Stimulated activated CD4-positive, alpha-beta T cell treated with anti-CD3 and anti-CD28 coated beads, Interleukin-12 subunit alpha, Interleukin-12 subunit beta, amount 100 ng/mL, for 24 hours (primary cell): ENCODE results near the gene HNRNPM.

Source experiments
- DNase-seq, 2 experiments: peaks; one replicate each; pipeline ENCODE4 v3.0.0-alpha.2; 2020; ENCODE audit warnings: low read depth in 2 of 2

HNRNPM gene

DNA sequence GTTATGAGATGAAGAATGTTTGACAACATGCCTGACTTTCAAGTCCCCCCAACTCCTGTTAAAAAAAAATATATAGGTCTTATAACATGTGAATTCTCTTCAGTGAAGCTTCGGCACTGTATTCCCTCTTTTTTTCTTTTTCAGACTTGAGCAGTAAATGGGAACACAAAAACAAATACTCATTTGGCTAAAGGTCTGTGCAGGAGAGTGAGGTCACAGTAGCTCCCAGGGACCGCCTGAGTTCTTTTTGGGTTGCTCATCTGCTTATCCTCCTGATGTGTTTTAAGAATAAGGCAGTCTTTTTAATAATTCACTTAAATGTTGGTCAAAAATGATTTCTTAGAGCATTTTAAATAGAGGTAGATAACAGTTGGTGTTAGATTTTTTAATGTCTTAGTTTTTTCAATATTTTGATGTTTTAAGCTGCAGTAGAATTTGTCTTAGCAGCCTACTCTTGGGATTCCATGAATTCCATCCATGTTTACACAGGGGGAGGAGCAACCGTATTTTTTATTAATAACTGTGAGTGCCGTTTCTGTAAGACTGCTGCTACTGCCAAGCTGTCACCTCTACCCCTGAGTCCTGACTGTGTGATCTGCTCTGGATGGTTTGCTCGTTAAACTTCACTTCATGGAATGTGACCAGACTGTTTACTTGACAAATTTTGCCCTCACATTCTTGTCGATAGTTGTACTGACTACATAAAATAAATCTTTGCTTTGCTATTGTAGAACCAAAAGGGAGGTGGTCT lies 14.9 kb downstream of the HNRNPM start:
- DNase-seq = no peak

DNA sequence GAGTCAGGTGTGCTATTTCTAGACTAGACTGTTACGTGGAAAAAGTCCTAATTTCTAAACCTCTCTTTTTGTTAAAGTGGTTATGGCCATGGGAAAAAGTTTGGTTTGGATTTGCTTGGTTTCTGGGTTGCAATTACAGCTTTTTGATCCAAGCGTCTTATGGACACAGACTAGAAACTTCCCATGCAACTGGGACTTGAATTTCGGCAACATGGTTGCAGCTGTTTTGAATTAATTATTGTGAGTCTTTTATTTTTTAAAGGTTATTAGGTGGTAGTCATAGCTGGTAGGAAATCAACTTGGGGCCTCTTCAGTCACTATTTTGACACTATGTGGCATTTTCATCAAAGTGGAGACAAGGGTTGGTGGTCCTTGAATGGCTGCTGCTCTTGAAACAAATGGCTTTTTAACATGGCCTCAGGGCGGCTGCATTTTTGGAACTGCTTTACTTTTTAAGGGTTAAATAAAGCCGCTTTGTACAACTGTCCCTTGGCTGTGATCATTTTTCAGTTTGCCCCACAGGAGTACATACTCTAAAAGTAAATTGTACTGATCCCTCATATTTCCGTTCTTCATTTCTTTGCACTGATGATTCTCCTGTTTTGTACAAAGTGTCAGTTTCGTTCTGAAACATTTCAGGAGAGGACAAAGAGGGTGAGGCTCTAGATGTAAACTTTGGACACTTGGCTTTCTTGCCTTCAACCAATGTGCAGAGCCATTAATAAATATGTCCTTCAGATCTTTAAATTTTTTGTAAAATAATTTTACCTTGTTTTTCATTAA lies 15.9 kb downstream of the HNRNPM start:
- no peak for DNase-seq

DNA sequence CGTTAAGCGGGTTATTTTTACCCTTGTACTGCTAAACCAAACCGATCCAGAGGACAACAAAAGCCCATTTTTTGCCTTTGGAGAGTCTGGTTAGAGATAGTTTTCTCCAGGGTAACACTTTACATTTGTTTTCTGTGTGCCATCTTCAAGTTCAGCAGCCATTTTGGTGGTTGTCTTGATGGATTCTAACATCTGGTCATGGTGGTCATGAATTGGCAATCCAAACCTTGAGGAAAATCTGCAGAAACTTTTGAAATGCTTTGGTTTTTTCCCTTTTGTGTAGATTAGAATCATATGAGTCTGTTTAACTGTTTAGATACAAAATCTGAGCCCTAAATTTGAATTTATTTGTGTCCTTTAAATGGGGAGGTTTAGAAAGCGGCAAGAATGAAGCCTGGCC lies 16.6 kb downstream of the HNRNPM start:
- no peak for DNase-seq

DNA sequence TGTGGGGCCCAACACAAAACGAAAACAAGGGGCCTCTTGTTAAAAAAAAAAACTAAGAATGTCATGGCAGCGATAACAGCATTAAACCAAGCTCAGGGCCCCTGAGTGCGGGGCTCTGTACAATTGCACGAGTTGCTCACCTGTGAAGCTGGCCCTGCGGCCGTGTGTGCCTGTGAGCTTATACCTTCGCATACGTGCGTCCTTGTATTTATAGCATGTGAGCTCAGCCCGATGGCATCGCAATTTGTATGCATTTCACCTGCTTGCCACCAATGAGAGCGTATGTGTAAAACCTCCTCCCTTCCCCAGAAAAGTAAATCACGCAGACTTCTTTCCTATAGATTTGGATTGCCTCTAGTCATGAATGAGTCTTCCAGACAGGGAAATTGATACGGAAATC lies 17.1 kb downstream of the HNRNPM start:
- no peak for DNase-seq

DNA sequence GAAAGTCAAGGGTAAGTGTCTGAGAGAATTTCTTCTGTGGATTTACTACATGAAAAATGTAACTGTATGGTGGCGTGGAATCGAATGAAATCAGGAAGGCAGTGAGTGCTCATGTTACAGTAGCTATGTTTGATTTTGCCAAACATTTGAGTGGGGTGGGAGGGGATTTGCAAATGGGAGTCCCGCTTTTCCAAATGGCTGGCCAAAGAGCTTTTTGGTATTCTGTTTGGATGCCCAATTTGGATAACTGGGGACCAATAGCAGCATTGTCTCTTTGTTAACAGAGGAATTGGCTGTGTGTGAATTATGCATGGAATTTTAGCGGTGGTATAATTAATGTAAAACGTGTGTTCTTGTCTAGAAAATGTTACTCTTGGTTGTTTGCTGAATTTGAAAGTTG lies 17.8 kb downstream of the HNRNPM start:
- no peak for DNase-seq

DNA sequence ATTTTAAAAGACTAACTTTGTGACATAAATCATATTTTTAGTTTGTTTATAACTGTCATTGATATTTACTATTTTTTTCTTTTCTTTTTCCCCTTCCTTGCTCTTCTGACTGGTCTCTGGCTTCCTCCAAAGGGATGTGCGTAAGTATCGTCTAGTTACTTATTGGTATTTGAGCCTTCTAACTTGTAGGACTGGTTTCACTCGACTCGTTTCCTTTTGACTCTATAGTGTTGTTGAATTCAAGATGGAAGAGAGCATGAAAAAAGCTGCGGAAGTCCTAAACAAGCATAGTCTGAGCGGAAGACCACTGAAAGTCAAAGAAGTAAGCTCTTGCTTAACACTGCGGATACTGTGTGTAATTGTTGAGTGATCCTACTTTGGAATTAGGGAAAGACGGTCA lies 18.6 kb downstream of the HNRNPM start:
- no peak for DNase-seq

DNA sequence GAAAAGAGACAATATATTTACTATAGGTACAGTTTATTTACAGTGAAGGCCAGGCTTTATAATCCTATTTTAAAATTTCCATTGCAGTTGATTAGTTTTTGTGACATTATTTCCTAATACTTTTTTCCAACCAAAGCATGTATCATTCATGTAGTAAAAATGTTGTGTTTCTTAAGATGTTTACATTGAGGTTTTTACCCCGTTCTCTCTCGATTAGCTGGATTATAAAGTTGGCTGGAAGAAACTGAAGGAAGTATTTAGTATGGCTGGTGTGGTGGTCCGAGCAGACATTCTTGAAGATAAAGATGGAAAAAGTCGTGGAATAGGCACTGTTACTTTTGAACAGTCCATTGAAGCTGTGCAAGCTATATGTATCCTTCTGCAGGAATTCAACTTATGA lies 21.2 kb downstream of the HNRNPM start:
- DNase-seq = no peak

DNA sequence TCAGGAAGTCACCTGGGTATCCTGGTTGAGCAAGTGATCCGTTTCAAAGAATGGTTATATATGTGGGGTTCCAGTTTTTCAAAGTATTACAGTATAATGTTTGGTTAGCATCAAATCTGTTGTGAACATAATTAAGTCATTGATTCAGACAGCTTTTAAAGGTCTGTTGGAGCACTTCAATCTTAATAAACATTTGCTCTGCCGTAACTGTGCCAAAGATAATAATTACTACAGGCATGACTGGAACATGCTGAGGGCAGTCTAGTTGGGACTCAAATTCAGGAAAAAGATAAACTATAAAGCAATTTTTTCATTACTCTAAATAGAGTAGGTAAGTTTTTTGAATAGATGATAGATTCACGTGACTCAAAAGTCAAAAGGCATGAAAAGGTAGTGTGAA lies 23.3 kb downstream of the HNRNPM start:
- no peak for DNase-seq

DNA sequence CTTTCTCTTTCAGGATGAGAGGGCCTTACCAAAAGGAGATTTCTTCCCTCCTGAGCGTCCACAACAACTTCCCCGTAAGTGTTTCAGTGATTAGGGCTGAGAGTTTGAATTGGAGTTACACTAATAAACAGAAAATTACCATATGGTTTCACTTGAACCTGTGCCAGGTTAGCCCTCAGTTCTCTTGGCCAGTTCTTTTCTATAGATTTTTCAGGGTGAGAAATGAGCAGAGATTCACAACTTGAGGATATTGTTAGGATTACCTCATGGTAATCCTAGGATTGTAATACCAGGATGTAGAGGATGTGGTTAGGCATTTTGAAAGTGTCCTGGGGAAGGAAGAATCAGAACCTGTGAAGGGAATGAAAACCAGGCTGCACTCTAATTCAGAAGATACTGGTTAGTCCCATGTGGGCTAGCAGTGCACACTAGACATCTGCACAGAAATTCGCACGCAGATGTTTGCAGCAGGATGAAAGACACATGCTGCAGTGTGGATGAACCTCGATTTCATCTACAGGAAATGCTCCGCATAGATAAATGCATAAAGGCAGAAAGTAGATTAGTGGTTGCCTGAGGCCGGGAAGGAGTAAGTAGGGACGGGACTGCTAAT lies 24.1 kb downstream of the HNRNPM start:
- DNase-seq = no peak

DNA sequence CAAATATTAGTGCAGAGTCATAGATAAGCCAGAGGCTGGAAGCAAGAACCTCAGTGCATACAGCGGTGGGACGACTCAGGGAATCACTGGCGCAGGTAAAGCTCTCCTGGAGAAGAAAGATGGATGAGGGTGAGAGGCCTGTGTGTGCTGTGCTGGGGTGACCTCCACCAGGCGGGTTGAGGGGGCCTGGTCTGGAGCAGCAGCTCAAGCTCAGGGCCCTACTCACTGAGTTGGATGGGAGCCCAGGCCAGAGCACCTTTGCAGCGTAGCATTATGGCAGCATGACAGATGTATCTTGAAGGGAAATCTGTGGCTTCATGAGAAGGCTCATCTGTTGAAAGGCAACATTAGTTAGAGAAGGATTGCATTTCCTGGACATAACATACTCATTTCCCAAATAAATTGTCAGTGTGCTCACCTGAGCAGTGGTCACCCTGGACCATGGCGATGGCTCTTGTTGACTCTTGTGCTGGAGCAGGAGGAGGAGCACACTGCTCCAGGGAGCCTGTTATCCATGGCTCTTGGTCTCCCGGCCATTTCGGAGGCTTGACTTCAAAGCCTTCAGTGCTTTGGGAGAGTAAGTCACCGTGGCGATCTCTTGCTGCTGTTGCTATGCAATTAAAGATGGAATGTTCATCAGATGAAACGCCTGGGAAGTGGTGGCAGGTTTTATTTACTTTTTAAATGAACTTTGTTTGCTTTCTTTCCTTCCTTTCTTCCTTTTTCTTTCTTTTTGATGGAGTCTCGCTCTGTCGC lies 25.0 kb downstream of the HNRNPM start:
- DNase-seq = no peak

DNA sequence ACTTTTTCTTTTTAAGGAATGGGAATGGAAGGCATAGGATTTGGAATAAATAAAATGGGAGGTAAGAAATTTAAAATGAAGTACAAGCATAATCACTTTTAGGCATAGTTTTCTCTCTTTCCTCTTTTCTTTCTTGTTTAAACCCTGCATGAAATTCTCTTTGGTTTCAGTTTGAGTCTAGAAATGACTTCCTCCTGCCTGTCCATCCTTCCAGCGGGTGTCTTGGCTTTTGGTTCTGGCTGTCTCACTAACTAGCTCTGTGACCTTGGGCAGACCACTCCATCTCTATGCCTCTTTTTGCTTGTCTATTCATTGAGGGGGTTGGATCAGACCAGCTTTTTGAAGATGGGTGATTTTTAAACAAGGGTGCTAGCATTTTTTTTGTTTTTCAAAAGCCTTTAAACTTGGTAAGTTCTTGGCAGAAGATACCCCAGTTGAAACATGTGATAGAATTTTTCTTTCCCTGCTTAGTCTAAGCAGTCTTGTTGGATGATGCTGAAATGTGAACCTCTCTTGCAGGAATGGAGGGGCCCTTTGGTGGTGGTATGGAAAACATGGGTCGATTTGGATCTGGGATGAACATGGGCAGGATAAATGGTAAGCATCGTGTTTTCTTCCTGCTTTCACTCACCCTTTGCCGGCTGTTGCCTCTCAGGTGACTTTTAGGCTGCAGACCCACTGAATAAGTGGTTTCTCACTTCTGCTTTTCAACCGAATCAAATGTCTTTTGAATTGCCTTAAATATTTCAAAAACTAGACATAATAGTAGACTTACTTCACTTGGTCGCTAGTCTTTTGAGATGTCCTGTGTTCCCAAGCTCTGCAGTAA lies 29.1 kb downstream of the HNRNPM start:
- DNase-seq = no peak

DNA sequence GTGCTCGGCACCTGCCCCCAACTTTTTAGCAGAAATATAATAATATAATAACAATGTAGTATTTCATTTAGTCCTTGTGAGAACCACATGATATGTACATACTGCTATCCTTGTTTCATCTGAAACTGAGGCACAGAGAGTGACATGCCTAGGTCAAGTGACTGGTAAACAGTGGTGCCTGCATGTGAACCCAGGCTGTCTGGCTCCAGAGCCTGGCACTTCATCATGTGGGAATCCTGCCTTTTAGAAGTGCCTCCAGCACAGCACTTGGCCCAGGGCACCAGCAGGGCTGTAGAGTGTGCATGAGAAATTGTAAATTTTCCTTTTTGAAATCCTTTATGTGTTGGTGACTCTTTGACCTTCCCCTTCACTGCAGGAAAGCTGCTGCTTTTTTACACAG lies 30.2 kb downstream of the HNRNPM start:
- no peak for DNase-seq

DNA sequence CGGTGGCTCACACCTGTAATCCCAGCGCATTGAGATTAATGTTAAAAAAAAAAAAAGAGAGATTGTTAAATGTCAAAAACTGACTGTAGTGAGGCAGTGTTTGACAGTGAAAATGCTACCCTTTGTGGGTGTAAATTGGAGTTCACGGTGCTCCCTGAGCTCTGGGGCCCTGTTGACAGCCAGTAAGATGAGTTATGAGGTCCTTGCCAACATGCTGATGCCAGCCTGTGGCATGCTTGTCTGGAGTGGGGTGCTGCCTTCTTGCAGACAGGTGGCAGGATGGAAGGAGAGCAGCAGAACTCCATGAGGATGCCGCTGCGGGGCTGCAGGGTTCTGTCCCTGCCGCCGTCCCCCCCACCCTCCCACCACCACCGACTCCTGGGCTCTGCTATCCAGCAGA lies 31.7 kb downstream of the HNRNPM start:
- no peak for DNase-seq

DNA sequence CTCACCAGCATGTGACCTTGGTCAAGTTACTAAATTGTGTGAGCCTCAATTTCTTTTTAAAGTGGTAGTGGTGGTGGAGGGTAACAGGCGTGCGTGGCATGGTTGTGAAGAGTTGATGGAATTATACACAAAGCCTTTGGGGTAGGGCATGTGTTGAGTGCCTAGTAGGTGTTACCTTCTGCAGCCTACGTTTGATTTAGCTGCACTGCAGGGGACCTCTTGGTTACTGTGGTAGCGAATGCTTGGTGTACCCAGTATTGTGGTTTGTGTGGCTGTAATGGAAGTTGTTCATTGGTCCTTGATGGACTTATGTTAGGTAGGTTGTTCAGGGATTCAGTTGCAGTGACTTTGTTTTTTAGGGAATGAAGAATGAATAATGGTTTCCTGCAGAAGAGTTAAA lies 33.1 kb downstream of the HNRNPM start:
- no peak for DNase-seq

DNA sequence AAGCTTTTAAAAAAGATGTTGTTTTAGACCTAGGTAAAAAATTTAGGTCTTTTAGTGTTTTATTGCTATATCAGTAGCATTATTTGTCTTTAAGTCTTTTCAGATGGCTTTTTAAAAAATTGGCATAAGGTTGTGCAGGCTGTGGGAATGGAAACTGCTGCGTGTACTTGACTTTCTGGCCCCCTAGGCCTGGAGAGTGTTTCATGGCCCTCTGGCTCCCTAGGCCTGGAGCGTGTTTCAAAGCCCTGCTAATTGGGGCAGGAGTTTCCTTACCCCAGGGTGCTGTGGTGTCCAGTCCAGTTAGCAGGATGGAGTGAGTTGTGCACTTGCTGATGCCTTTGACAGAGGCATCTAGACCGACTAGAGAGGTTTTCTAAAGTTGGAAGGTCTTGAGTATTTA lies 33.8 kb downstream of the HNRNPM start:
- no peak for DNase-seq

DNA sequence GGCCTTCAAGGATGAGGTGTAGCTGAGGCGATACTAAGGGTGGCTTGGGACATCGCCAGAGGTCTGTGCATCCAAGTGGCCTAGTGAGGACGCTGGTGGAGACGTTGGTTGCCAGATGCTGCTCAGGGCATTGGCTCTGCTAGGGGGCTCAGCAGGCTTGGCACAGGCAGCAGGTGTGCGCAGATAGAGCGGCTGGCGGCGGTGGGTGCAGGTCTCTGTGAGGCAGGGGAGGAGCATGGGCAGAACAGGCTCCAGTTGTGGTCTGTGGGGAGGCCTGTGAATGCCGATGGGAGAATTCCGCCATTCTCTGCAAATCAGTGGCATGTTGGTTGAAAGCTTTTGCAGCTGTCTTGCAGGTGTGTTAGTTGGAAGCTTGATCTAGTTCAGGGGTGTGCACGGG lies 36.4 kb downstream of the HNRNPM start:
- no peak for DNase-seq

DNA sequence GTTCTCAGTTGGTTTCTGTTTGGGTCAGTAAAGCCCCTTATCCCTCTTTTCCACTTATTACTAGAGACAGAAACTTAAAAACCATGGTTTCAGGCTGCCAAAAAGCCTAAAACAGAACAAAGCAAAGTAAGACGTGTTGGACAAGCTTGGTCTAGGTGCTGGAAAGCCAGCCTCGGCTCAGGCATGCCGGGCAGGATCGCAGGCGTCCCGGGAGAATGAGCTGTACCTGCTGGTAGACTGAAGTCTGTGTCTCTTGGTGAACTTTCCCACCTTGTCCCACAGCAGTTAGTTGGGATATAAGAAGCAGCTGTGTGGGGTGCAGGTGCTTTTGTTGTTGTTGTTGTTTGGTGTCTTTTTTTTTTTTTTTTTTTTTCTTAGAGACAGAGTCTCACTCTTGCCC lies 36.8 kb downstream of the HNRNPM start:
- DNase-seq = no peak

DNA sequence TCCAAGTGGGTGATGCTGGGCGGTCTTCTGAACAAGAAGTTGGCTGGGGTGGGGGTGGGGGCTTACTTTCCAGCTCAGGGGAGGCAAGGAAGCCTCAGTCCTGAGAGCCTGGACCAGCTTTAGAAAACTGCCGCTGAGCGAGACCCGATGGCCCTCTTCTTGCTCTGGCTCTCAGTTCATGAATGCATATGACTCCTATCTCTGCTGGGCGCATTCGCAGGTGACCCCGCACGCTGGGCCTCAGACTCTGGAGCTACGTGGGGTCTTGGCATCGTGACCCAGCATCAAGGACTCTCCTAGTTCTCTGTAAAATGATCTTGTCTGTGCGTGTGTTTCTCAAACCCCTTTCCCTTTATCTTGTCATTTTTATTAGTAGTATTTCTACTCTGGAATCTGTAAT lies 37.9 kb downstream of the HNRNPM start:
- no peak for DNase-seq

DNA sequence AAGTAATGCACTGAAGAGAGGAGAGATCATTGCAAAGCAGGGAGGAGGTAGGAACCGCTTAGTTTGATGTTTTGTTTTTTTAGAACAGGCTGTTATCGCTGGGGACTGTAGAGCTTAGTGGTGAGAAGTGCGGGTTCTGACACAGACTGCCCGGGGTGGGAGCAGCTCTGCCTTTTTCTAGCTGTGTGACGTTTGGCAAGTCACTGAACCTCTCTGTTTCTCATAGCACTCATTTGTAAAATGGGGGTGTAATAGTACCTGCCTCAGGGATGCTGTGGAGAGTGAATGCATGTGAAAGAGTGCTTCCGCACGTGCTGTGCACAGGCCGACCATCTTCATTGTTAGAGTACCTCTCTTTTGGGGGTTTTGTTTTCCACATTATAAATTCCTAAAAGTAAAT lies 38.4 kb downstream of the HNRNPM start:
- no peak for DNase-seq

DNA sequence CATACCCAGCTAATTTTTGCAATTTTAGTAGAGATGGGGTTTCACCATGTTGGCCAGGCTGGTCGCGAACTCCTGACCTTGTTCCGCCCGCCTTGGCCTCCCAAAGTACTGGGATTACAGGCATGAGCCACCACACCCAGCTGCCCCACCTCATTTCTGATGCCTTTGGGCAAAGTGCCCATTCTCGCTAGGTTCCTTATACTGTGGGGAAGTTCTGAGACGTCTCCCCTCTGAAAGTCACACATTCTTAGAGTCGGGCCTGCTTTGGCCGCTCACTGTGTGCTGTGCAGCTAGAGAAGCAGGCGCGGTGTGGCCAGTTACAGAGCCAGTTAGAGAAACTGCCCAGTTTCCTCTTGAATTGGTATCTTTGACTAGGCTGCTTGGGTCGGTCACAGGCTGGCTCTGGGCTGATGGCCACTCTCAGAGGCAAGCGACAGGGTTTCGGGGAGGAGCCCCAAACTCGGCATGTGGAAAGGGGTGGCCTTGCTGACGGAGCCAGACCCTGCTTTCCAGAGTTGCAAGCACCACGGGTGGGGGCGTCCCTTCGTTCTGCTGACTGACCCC lies 39.6 kb downstream of the HNRNPM start:
- no peak for DNase-seq
